ENCODE data around the gene CTDSPL2. TPM values are rescaled to one million over a fixed set of nuclear protein-coding genes. Genes with fewer than 3 reads are reported as not detected.

CTDSPL2 gene
- total RNA-seq, 1 donor from 2014 or later = 2.6 TPM

DNA sequence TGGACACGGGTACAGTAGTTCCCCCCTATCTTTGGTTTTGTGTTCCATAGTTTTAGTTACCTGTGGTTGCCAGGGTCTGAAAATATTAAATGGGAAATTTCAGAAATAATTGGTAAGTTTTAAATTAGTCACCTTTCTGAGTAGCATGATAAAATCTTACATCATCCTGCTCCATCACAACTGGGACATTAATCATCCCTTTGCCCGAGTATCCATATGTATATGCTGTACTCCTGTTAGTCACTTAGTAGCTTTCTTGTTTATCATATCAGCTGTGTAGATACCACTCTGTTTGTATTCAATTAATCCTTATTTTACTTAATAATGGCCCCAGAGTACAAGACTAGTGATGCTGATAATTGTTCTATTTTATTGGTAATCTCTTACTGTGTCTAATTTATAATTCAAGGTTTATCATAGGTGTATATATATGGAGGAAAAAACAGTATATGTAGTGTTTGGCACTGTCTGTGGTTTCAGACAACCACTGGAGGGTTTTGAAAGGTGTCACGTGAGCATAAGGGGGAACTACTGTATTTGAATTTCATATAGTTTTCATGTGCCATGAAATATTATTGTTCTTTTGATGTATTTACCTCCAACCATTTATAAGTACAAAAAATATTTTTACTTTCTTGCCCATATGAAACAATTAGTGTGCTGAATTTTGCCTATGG lies 41.4 kb downstream of the CTDSPL2 start:
- no peak for DNase-seq (ENCODE audit: low spot score in 2 of 2)
- TF ChIP-seq CTCF (IDR thresholded peaks at IDR 0.05) = no peak
- H3K9me3 ChIP-seq = no peaks in the 10 kb centered on the region
- peaks cover 0 to 21% of the 10 kb centered on the region in 2 donors for H3K36me3 ChIP-seq
- H3K4me1 ChIP-seq = no peaks in the 10 kb centered on the region
- no peak overlapping the region for H3K4me3 ChIP-seq
- no peak overlapping the region for H3K27ac ChIP-seq
- no peaks in the 10 kb centered on the region for H3K27me3 ChIP-seq
- intact Hi-C loops (cut with DNase I) = no loop called here

DNA sequence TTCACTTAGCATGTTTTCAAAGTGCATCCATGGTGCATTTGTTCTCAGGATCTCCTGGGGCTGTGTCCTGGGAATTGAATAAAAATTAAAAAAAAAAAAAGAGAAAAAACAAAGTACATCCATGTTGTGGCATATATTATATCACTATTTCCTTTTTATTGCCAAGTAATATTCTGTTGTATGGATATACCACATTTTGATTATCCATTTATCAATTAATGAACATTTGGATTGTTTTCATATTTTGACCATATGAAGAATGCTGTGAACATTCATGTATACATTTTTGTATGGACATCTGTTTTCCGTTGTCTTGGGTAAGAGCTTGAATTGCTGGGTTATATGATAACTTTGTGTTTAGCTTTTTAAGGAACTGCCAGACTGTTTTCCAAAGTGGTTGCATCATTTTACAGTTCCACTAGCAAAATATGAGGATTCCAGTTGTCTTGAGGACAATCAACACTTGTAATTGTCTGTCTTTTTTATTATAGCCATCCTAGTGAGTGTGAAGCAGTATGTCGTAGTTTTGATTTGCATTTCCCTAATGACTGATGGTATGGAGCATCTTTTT lies 44.5 kb downstream of the CTDSPL2 start:
- Histone ChIP-seq H3K9me3 (no peaks in the 10 kb centered on the region), H3K27me3 (no peaks in the 10 kb centered on the region), H3K36me3 (peaks cover 0 to 12% of the 10 kb centered on the region in 2 donors), H3K27ac (no peak overlapping the region), H3K4me1 (no peaks in the 10 kb centered on the region), H3K4me3 (no peak overlapping the region)
- TF ChIP-seq CTCF (IDR thresholded peaks at IDR 0.05) = no peak
- no peak for DNase-seq (ENCODE audit: low spot score in 2 of 2)
- intact Hi-C loops (cut with DNase I) = no loop called here

DNA sequence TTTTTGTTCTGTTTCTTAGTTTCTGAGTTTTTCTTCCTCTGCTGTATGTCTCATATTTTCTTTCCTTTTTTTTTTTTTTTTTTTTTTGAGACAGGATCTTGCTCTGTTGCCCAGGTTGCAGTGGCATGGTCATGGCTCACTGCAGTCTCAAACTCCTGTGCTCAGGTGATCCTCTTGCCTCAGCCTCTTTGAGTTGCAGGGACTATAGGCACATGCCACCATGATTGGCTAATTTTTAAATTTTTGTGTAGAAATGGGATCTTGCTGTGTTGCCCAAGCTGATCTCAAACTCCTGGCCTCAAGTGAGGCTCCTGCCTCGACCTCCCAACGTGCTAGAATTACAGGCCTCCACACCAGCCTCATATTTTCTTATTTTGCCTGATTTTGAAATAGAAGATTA lies 51.9 kb downstream of the CTDSPL2 start:
- Histone ChIP-seq H3K9me3 (no peaks in the 10 kb centered on the region), H3K4me1 (no peaks in the 10 kb centered on the region), H3K36me3 (peaks cover 0 to under 1% of the 10 kb centered on the region in 2 donors), H3K27me3 (no peaks in the 10 kb centered on the region), H3K4me3 (no peak overlapping the region), H3K27ac (no peak overlapping the region)
- TF ChIP-seq CTCF (IDR thresholded peaks at IDR 0.05) = no peak
- intact Hi-C loops (cut with DNase I) = no loop called here
- DNase-seq (ENCODE audit: low spot score in 2 of 2) = no peak

DNA sequence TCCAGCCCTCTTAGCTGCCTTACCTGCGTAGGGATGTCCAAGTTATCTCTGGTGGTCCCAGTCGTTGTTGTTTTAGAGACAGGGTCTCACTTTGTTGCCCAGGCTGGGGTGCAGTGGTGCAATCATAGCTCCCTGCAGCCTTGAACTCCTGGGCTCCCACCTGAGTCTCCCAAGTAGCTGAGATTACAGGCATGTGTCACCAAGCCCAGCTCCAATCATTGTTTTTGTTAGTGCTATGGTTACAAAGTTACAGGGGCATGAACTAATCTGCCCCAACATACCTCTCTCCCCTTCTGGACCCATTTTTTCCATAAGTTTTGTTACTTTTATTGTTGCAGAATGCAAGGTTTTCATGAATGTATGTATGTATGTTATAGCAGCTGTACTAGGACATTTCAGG lies 54.7 kb downstream of the CTDSPL2 start:
- no peak overlapping the region for H3K27ac ChIP-seq
- H3K27me3 ChIP-seq = no peaks in the 10 kb centered on the region
- DNase-seq (ENCODE audit: low spot score in 2 of 2) = no peak
- intact Hi-C loops (cut with DNase I) = no loop called here
- H3K9me3 ChIP-seq = no peaks in the 10 kb centered on the region
- TF ChIP-seq CTCF (IDR thresholded peaks at IDR 0.05) = no peak
- no peak overlapping the region for H3K4me3 ChIP-seq
- H3K36me3 ChIP-seq = peaks cover 5 to 9% of the 10 kb centered on the region in 2 donors
- H3K4me1 ChIP-seq = no peaks in the 10 kb centered on the region

DNA sequence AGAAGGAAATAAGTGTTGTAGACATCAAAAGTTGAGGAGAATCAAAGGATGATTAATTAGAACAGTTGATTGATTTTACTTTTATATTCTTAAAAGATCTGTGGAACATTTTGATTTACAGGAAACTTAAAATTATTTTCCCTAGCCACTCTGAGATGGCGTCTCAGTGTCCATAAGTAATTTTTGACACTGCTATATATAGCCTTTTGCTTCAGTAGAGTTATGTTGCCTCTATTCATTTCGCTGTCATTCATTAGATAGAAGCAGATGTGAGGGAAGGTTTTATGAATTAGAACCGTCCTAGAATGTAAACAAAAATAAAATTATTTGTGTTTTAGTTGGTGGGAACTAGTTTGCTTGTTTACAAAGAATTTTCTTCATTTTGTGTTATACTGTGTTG lies 58.5 kb downstream of the CTDSPL2 start:
- no peak overlapping the region for H3K4me3 ChIP-seq
- TF ChIP-seq CTCF (IDR thresholded peaks at IDR 0.05) = no peak
- no peaks in the 10 kb centered on the region for H3K9me3 ChIP-seq
- H3K27ac ChIP-seq = no peak overlapping the region
- intact Hi-C loops (cut with DNase I) = no loop called here
- peaks cover 15 to 24% of the 10 kb centered on the region in 2 donors for H3K36me3 ChIP-seq
- H3K4me1 ChIP-seq = no peaks in the 10 kb centered on the region
- H3K27me3 ChIP-seq = no peaks in the 10 kb centered on the region
- DNase-seq (ENCODE audit: low spot score in 2 of 2) = no peak

All from ascending aorta (tissue), 2 donors.